Mesodermal cell (in vitro differentiated cells): ENCODE results near the gene OPCML.
"Not testable (repeated sequence)": the region's sequence is repeated elsewhere in the genome, so short reads cannot be mapped to it uniquely, and the experiment has no call there.

Source experiments
- H3K27ac ChIP-seq: 2 replicates; pipeline ENCODE4 v1.7.0; 2013; ENCODE audit warnings: mild to moderate bottlenecking, low read depth, low read length, moderate library complexity; ENCODE audit not compliant: severe bottlenecking
- H3K36me3 ChIP-seq: 2 replicates; pipeline ENCODE4 v1.7.1; 2013; ENCODE audit warnings: mild to moderate bottlenecking, low read length, moderate library complexity; ENCODE audit not compliant: control insufficient read depth, insufficient read depth
- H3K4me1 ChIP-seq: one replicate; pipeline ENCODE4 v1.7.1; 2013; ENCODE audit warnings: mild to moderate bottlenecking, low read length; ENCODE audit not compliant: insufficient read depth, control insufficient read depth, poor library complexity, severe bottlenecking
- H3K4me3 ChIP-seq: 2 replicates; pipeline ENCODE4 v1.7.0; 2013; ENCODE audit warnings: low read length, control low read depth, mild to moderate bottlenecking; ENCODE audit not compliant: insufficient read depth, poor library complexity, severe bottlenecking; ENCODE audit errors: extremely low read depth
- H3K9me3 ChIP-seq: 2 replicates; pipeline ENCODE4 v1.7.1; 2013; ENCODE audit warnings: mild to moderate bottlenecking, low read length, moderate library complexity; ENCODE audit not compliant: control insufficient read depth
- WGBS, 2 experiments: methylation state at CpG; one replicate each; pipeline ENCODE4 v1.1.5; 2013; ENCODE audit warnings: missing lambda C conversion rate in 2 of 2; ENCODE audit not compliant: insufficient coverage in 2 of 2; 5-methylcytosine and 5-hydroxymethylcytosine counted together

Gene OPCML

DNA sequence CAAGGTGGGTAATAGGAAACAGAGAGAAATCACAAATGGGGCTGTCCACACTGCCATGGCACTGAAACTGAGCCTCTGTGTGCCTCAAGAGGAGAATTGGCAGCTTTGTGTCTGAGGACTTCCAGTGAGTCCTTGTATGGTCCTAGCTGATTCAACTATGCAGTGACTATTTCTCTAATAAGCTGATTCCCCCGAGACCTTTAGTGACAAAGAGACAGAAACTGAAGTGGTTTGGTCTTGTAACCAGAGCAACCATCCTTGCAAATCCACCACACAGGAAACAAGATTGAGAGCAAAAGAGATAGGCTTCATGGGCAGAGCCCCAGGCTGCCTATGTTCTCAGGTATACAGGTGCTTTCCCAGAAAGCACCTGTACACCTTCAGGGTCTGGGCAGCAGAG is 1123.4 kb downstream of the OPCML start:
- Histone ChIP-seq H3K36me3 (no peaks in the 10 kb centered on the region), H3K4me3 (no peak overlapping the region), H3K4me1 (no peaks in the 10 kb centered on the region), H3K9me3 (no peaks in the 10 kb centered on the region), H3K27ac (no peak overlapping the region)
- WGBS, 2 experiments, result 100% methylated on average over 1 of the region's 1 CpG; no CpG with 5 or more reads in 1 of the 2 experiments

GRCh38 chr11:132405728-132406127 is 1126.6 kb downstream of the OPCML start:
- H3K4me3 ChIP-seq, result no peak overlapping the region
- WGBS, 2 experiments, result 39% methylated on average over 3 of the region's 4 CpGs; no CpG with 5 or more reads in 1 of the 2 experiments
- H3K9me3 ChIP-seq, result no peaks in the 10 kb centered on the region
- peaks cover 5% of the 10 kb centered on the region for H3K4me1 ChIP-seq
- H3K27ac ChIP-seq, result no peak overlapping the region
- H3K36me3 ChIP-seq, result no peaks in the 10 kb centered on the region

- H3K4me3 ChIP-seq, result no peak overlapping the region
- no peaks in the 10 kb centered on the region for H3K36me3 ChIP-seq
- H3K27ac ChIP-seq, result no peak overlapping the region
- no peaks in the 10 kb centered on the region for H3K9me3 ChIP-seq
- H3K4me1 ChIP-seq, result peaks cover 5% of the 10 kb centered on the region
- 28 to 36% methylated on average over 7 to 8 of the region's 8 CpGs for WGBS, 2 experiments
Measured at GRCh38 chr11:132402071-132402684, 1130.1 kb downstream of the OPCML start.

GRCh38 chr11:132396318-132396717 is 1136.0 kb downstream of the OPCML start:
- no peaks in the 10 kb centered on the region for H3K36me3 ChIP-seq
- H3K27ac ChIP-seq, result no peak overlapping the region
- no peak overlapping the region for H3K4me3 ChIP-seq
- no peaks in the 10 kb centered on the region for H3K9me3 ChIP-seq
- 95 to 100% methylated on average over 2 to 3 of the region's 4 CpGs for WGBS, 2 experiments
- H3K4me1 ChIP-seq, result peaks cover 3% of the 10 kb centered on the region

DNA sequence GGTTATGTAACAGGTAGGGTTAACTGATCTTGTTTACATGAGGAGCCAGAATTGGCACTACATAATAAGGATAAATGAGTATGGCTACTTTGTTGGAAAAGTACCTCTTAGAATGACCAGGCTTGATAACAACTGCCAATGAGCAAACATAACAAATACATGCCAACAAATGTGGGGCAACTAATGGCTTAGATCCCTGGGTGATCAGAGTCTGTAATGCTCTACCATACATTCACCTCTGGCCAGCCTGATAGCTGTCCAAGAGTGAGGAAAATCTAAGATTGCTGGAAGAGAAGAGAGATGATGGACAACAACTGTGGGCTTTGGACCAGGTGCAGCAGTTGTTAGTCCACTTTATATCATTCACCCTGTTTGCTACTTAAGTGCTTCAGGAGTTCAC is 1136.9 kb downstream of the OPCML start:
- Histone ChIP-seq H3K36me3 (no peaks in the 10 kb centered on the region), H3K9me3 (no peaks in the 10 kb centered on the region), H3K27ac (no peak overlapping the region), H3K4me1 (peaks cover 3% of the 10 kb centered on the region), H3K4me3 (no peak overlapping the region)

GRCh38 chr11:132379540-132379939 is 1152.8 kb downstream of the OPCML start:
- H3K4me1 ChIP-seq, result no peaks in the 10 kb centered on the region
- no peak overlapping the region for H3K4me3 ChIP-seq
- WGBS, 2 experiments, result 100% methylated on average over 3 of the region's 3 CpGs; no CpG with 5 or more reads in 1 of the 2 experiments
- peaks cover 6% of the 10 kb centered on the region for H3K9me3 ChIP-seq
- no peaks in the 10 kb centered on the region for H3K36me3 ChIP-seq
- no peak overlapping the region for H3K27ac ChIP-seq

- Histone ChIP-seq H3K4me3 (no peak overlapping the region), H3K9me3 (no peaks in the 10 kb centered on the region), H3K36me3 (no peaks in the 10 kb centered on the region), H3K4me1 (no peaks in the 10 kb centered on the region), H3K27ac (no peak overlapping the region)
- WGBS, 2 experiments, result 88 to 96% methylated on average over 1 to 2 of the region's 4 CpGs
Measured at GRCh38 chr11:132373405-132374143, 1158.7 kb downstream of the OPCML start.

DNA sequence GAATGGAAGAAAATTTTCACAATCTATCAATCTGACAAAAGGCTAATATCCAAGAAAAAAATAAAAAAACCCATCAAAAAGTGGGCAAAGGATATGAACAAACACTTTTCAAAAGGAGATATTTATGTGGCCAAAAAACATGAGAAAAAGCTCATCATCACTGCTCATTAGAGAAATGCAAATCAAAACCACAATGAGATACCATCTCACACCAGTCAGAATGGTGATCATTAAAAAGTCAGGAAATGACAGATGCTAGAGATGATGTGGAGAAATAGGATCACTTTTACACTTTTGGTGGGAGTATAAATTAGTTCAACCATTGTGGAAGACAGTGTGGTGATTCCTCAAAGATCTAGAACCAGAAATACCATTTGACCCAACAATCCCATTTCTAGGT is 1162.2 kb downstream of the OPCML start:
- H3K9me3 ChIP-seq, H3K36me3 ChIP-seq, H3K4me3 ChIP-seq, H3K4me1 ChIP-seq, H3K27ac ChIP-seq: not testable (repeated sequence)

DNA sequence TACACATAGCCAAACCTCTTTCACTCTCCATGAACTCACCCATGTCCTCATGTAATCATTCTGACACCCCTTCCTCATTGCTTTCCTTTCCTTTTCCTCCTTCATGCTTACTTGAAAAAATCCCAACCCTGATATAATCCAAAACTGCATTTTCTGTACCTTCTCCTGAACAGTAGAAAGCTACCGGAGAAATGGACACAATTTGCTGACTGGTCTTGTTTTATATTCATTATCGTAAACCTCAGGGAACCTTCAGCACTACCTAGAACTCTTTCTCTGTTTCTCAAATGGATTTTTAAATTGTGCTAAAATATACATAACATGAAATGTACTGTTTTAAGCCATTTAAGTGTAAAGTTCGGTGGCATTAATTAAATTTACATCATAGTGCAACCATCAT is 1165.0 kb downstream of the OPCML start:
- Histone ChIP-seq H3K4me3 (no peak overlapping the region), H3K36me3 (no peaks in the 10 kb centered on the region), H3K9me3 (no peaks in the 10 kb centered on the region), H3K27ac (no peak overlapping the region), H3K4me1 (no peaks in the 10 kb centered on the region)
- whole genome bisulfite sequencing, 2 experiments, result 100% methylated on average over 1 of the region's 3 CpGs

DNA sequence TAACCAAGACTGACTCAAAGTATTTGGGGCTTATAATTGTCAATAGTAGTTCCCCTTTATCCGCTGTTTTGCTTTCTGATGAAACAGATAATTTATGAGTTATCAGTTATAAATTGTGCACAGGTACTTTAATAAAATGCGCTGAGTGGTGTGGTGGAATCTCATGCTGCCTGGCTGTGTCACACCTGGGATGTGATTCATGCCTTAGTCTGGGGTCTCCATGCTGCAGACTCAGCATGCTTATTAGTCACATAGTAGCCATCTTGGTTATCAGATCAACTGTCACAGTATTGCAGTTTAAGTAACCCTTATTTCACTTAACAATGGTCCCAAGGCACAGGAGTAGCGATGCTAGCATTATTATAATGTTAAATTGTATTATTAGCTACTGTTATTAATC is 1166.7 kb downstream of the OPCML start:
- Histone ChIP-seq H3K4me3 (no peak overlapping the region), H3K36me3 (no peaks in the 10 kb centered on the region)
- WGBS, 2 experiments, result 83 to 100% methylated on average over 1 of the region's 3 CpGs

More for the DNA sequence above, 1166.7 kb downstream of the OPCML start:
- Histone ChIP-seq H3K9me3 (no peaks in the 10 kb centered on the region), H3K4me1 (no peaks in the 10 kb centered on the region), H3K27ac (no peak overlapping the region)
